B cell (primary cell): ENCODE data around the gene RHPN2. TPM values are rescaled to one million over a fixed set of nuclear protein-coding genes. Genes with fewer than 3 reads are reported as not detected.

ENCODE experiments used
- ATAC-seq: fragments of 200-7000 bp; cut with Tn5 transposase; one replicate; pipeline ENCODE4 v1.10.0; 2021; ENCODE audit warnings: low read depth, mild to moderate bottlenecking, moderate number of reproducible peaks, moderate library complexity
- CTCF ChIA-PET: fragments of 350-600 bp; sonication (Branson Sonifier 250); formaldehyde crosslinking; loops from one replicate; lab custom pipeline; 2021; ENCODE audit warnings: antibody characterized with exemption, inconsistent platforms; lab: Charles Lee
- POLR2A ChIA-PET: fragments of 350-600 bp; sonication (Branson Sonifier 250); formaldehyde crosslinking; loops from one replicate; lab custom pipeline; 2021; ENCODE audit warnings: antibody characterized with exemption; lab: Charles Lee
- DNase-seq: peaks from one replicate; pipeline ENCODE4 v3.0.0; 2013
- H2AFZ ChIP-seq: 2 replicates; pipeline ENCODE4 v1.6.1; 2012; ENCODE audit warnings: mild to moderate bottlenecking, low read depth, low read length; ENCODE audit not compliant: insufficient read depth, poor library complexity, severe bottlenecking
- H3K27ac ChIP-seq, 2 donors: 1 replicate in 1 of 2; 2 replicates in 1 of 2; pipeline ENCODE4 v1.5.1; 2012 to 2013; ENCODE audit warnings: low read length in 2 of 2, mild to moderate bottlenecking in 2 of 2, moderate library complexity in 1 of 2
- H3K27me3 ChIP-seq, 4 experiments: fragments of 200-600 bp in 1 of 4; sonication (generic) in 1 of 4; replicated peaks in 1 of 4; 1 replicate in 2 of 4; 2 replicates in 2 of 4; pipeline versions ENCODE4 v1.6.1 to v1.7.0; 2013 to 2016; ENCODE audit warnings: low read length in 3 of 4, mild to moderate bottlenecking in 2 of 4, mixed read lengths in 1 of 4, moderate library complexity in 1 of 4; ENCODE audit not compliant: insufficient read depth in 4 of 4, control insufficient read depth in 3 of 4; ENCODE audit errors: control extremely low read depth in 1 of 4
- H3K36me3 ChIP-seq, 2 experiments: replicated peaks in 1 of 2; 1 replicate in 1 of 2; 2 replicates in 1 of 2; pipeline versions ENCODE4 v1.6.1 to v1.7.1; 2013; ENCODE audit warnings: low read length in 1 of 2; ENCODE audit not compliant: insufficient read depth in 2 of 2, control insufficient read depth in 1 of 2; ENCODE audit errors: control extremely low read depth in 1 of 2, extremely low read depth in 1 of 2
- H3K4me1 ChIP-seq, 2 donors: fragments of 200-600 bp in 1 of 2; sonication (generic) in 1 of 2; 1 replicate in 1 of 2; 2 replicates in 1 of 2; pipeline versions ENCODE4 v1.5.1 to v1.6.1; 2013 to 2017; ENCODE audit warnings: low read length in 2 of 2; ENCODE audit not compliant: control insufficient read depth in 2 of 2, insufficient read depth in 2 of 2
- H3K4me2 ChIP-seq: replicated peaks from 2 replicates; pipeline ENCODE3; 2012; ENCODE audit warnings: mild to moderate bottlenecking, low read depth, low read length; ENCODE audit not compliant: poor library complexity, severe bottlenecking
- H3K4me3 ChIP-seq, 5 experiments: fragments of 200-600 bp in 1 of 5; sonication (generic) in 1 of 5; 1 replicate in 3 of 5; 2 replicates in 2 of 5; pipeline versions ENCODE4 v1.5.1 to v1.7.0; 2011 to 2016; ENCODE audit warnings: low read length in 4 of 5, mild to moderate bottlenecking in 4 of 5, low read depth in 2 of 5, control low read depth in 1 of 5, moderate library complexity in 1 of 5; ENCODE audit not compliant: insufficient read depth in 1 of 5; ENCODE audit errors: control extremely low read depth in 1 of 5, extremely low read depth in 1 of 5
- H3K79me2 ChIP-seq: fragments of 200-600 bp; sonication (generic); one replicate; pipeline ENCODE4 v1.6.0; 2016; ENCODE audit warnings: low read length; ENCODE audit not compliant: control insufficient read depth, insufficient read depth
- H3K9ac ChIP-seq: fragments of 200-600 bp; sonication (generic); 2 replicates; pipeline ENCODE4 v1.6.1; 2017; ENCODE audit warnings: mild to moderate bottlenecking, low read length, moderate library complexity
- H3K9me3 ChIP-seq, 3 donors: one replicate each; pipeline versions ENCODE4 v1.6.1 to v1.7.1; 2013; ENCODE audit warnings: low read length in 2 of 3; ENCODE audit not compliant: control insufficient read depth in 2 of 3, insufficient read depth in 1 of 3; ENCODE audit errors: control extremely low read depth in 1 of 3
- H4K20me1 ChIP-seq: 2 replicates; pipeline ENCODE4 v1.6.0; 2012; ENCODE audit warnings: mild to moderate bottlenecking, low read length; ENCODE audit not compliant: insufficient read depth, control insufficient read depth, poor library complexity, severe bottlenecking
- H3K27ac Mint-ChIP-seq: one replicate; pipeline ENCODE4 v1.8.0; 2021; ENCODE audit warnings: mixed read lengths
- H3K27me3 Mint-ChIP-seq: one replicate; pipeline ENCODE4 v1.8.0; 2021; ENCODE audit warnings: mixed read lengths
- H3K4me1 Mint-ChIP-seq: one replicate; pipeline ENCODE4 v1.8.0; 2021; ENCODE audit warnings: mixed read lengths
- H3K4me3 Mint-ChIP-seq: one replicate; pipeline ENCODE4 v1.8.0; 2021; ENCODE audit warnings: mixed read lengths
- H3K9me3 Mint-ChIP-seq: one replicate; pipeline ENCODE4 v1.8.0; 2022; ENCODE audit warnings: mixed read lengths; ENCODE audit not compliant: insufficient read depth
- EZH2 ChIP-seq: IDR thresholded peaks from 2 replicates; pipeline ENCODE4 v1.6.1; 2012; ENCODE audit warnings: borderline replicate concordance, low read depth, mild to moderate bottlenecking, moderate library complexity, low read length; ENCODE audit not compliant: insufficient read depth, poor library complexity, severe bottlenecking
- WGBS: methylation state at CpG from one replicate; pipeline ENCODE4 v1.1.5; 2013; ENCODE audit warnings: missing lambda C conversion rate; ENCODE audit not compliant: insufficient coverage; 5-methylcytosine and 5-hydroxymethylcytosine counted together
- intact Hi-C: fragments of 100-400 bp; cut with micrococcal nuclease; formaldehyde crosslinking; loops from one replicate; pipeline ENCODE4 v1.10.0; 2022
- polyA plus RNA-seq: library from polyadenylated mRNA; depleted of rRNA; stranded (reverse); fragments of >200 nt; gene quantifications from 2 replicates; pipeline ENCODE4 v1.2.3, GENCODE V29; 2012
- total RNA-seq, 2 donors: library from RNA; stranded (reverse); fragments of 120-200 nt in 1 of 2; gene quantifications; 1 replicate in 1 of 2; 2 replicates in 1 of 2; pipeline versions ENCODE4 v1.2.3 to v1.2.4, GENCODE V29; 2013 to 2022
- TF ChIP-seq, protein P1 (sequence below): fragments of 200-600 bp; IDR thresholded peaks from one replicate; pipeline ENCODE4 v1.8.0; 2022; ENCODE audit warnings: antibody characterized with exemption, mild to moderate bottlenecking

RHPN2 gene
- total and polyA plus RNA-seq, 2 donors (not counting 1 experiment from before 2014, with no cell fraction given): 4.9 to 5.5 TPM

DNA sequence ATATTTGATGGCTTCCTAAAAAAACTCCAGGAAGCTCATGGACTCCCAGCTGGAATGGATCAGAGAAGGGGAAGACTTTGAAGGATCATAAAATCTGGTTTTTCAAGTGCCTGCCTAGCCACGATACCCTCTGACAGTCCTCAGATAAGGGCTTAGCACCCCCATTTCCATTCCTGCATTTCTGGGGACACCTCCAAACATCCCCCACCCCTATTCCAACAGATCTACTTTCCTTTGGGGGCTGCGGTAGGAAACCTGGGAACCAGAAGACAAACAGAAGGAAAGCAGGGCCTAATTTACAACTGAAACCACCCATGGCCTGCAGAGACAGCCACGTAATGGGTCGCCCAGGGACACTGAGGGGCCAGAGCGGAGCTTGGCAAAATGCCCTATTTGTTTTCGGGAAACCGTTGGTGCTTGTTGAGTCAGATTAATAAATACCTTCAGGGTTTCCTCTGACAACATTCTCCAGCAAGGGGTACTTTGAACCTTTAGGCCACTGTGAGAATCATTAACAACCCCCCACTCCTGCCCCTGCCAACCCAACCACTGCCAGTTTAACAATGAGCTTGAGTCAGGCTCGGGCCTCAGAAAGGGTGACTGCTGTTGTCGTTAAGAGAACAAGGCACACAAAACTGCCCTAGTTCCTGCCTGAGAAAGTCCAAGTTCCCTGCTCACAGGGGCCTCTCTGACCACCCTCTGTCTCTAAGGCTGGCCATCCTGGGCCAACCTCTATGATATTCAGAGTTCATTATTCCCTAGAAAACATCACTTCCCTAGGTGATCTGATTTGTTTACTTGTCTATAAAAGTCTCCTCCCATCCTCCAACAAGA, 23.5 kb downstream of the RHPN2 start:
- no peak overlapping the region for H3K9ac ChIP-seq
- H4K20me1 ChIP-seq: no peaks in the 10 kb centered on the region
- no peaks in the 10 kb centered on the region for H3K9me3 ChIP-seq
- no peak overlapping the region for H3K4me3 ChIP-seq
- no peak overlapping the region for H3K27ac Mint-ChIP-seq
- DNase-seq: no peak
- no peaks in the 10 kb centered on the region for H3K79me2 ChIP-seq
- no peak overlapping the region for H3K4me2 ChIP-seq
- 72% methylated on average over 9 of the region's 9 CpGs for WGBS
- H3K27me3 ChIP-seq: no peaks in the 10 kb centered on the region
- no peaks in the 10 kb centered on the region for H3K9me3 Mint-ChIP-seq
- CTCF ChIA-PET: no interaction called here
- POLR2A ChIA-PET: no interaction called here
- no peak for TF ChIP-seq EZH2
- TF ChIP-seq, protein P1, sequence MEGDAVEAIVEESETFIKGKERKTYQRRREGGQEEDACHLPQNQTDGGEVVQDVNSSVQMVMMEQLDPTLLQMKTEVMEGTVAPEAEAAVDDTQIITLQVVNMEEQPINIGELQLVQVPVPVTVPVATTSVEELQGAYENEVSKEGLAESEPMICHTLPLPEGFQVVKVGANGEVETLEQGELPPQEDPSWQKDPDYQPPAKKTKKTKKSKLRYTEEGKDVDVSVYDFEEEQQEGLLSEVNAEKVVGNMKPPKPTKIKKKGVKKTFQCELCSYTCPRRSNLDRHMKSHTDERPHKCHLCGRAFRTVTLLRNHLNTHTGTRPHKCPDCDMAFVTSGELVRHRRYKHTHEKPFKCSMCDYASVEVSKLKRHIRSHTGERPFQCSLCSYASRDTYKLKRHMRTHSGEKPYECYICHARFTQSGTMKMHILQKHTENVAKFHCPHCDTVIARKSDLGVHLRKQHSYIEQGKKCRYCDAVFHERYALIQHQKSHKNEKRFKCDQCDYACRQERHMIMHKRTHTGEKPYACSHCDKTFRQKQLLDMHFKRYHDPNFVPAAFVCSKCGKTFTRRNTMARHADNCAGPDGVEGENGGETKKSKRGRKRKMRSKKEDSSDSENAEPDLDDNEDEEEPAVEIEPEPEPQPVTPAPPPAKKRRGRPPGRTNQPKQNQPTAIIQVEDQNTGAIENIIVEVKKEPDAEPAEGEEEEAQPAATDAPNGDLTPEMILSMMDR: no peak
- H2AFZ ChIP-seq: no peak overlapping the region
- no peaks in the 10 kb centered on the region for H3K36me3 ChIP-seq
- H3K4me3 Mint-ChIP-seq: no peak overlapping the region
- no peaks in the 10 kb centered on the region for H3K4me1 ChIP-seq
- peaks cover 8% of the 10 kb centered on the region for H3K4me1 Mint-ChIP-seq
- H3K27me3 Mint-ChIP-seq: no peaks in the 10 kb centered on the region
- ATAC-seq: no peak
- intact Hi-C loops: no loop called here
- no peak overlapping the region for H3K27ac ChIP-seq

DNA sequence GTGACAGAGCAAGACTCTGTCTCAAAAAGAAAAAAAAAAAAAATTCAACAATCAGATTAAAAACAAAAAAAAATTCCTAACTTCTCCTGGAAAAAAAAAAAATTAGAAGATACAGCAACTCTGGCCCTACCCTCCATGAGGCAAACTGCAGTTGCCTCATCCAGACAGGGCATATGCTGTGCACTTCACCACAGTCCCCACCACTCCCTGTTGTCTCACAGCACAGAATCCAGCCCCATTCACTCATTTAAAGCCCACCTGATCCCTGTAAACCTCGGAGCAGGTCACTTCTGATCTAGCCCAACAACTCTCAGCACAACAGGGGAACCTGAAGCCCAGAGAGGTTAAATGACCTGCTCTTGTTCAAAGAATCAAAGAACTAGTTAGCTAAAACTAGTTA, 24.9 kb downstream of the RHPN2 start:
- Mint-ChIP-seq H3K27me3 (no peaks in the 10 kb centered on the region), H3K9me3 (no peaks in the 10 kb centered on the region)

More for the DNA sequence above, 24.9 kb downstream of the RHPN2 start:
- Histone ChIP-seq H3K36me3 (no peaks in the 10 kb centered on the region), H3K27me3 (no peaks in the 10 kb centered on the region), H3K9ac (no peak overlapping the region), H3K4me1 (no peaks in the 10 kb centered on the region), H2AFZ (no peak overlapping the region), H3K27ac (no peak overlapping the region), H3K4me3 (no peak overlapping the region), H3K9me3 (no peaks in the 10 kb centered on the region), H3K4me2 (no peak overlapping the region), H3K79me2 (no peaks in the 10 kb centered on the region), H4K20me1 (no peaks in the 10 kb centered on the region)
- ChIA-PET CTCF (no interaction called here), POLR2A (interaction anchor here (0.7 kb wide), 1 partner anchor 107 kb away, joined by 9 read pairs; no protein-coding TSS in a partner anchor)
- TF ChIP-seq EZH2: no peak
- TF ChIP-seq, protein P1: no peak
- peaks cover 8% of the 10 kb centered on the region for H3K4me1 Mint-ChIP-seq
- WGBS: 100% methylated on average over 1 of the region's 1 CpG
- H3K4me3 Mint-ChIP-seq: no peak overlapping the region
- H3K27ac Mint-ChIP-seq: no peak overlapping the region
- ATAC-seq (no peak), DNase-seq (no peak)
- intact Hi-C loops: no loop called here
